ENCODE measurements around the gene RASSF8. TPM values are rescaled to one million over a fixed set of nuclear protein-coding genes. Genes with fewer than 3 reads are reported as not detected.

Gene RASSF8
- total RNA-seq, 4 donors from 2014 or later = 40.1 to 66.1 (median 48.2) TPM

DNA sequence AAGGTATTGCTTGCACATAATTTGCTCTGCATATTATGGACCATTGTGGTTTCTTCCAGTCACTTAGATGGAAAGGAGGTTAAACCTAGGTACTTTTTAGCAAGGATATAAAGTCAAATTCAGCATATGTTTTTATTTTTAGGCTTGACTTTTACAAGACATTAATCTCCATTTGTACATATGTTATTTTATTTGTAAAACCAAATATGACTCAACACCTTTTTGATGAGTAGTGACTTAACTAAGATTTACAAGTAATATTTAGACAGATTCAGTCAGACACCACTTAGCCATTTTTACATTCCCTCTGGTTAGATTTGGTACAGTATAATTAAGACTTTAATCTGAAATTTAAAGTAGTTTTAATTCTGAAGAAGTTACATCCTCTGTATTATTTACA, 111.3 kb downstream of the RASSF8 start:
- TF ChIP-seq, protein P1, sequence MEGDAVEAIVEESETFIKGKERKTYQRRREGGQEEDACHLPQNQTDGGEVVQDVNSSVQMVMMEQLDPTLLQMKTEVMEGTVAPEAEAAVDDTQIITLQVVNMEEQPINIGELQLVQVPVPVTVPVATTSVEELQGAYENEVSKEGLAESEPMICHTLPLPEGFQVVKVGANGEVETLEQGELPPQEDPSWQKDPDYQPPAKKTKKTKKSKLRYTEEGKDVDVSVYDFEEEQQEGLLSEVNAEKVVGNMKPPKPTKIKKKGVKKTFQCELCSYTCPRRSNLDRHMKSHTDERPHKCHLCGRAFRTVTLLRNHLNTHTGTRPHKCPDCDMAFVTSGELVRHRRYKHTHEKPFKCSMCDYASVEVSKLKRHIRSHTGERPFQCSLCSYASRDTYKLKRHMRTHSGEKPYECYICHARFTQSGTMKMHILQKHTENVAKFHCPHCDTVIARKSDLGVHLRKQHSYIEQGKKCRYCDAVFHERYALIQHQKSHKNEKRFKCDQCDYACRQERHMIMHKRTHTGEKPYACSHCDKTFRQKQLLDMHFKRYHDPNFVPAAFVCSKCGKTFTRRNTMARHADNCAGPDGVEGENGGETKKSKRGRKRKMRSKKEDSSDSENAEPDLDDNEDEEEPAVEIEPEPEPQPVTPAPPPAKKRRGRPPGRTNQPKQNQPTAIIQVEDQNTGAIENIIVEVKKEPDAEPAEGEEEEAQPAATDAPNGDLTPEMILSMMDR (IDR thresholded peaks at IDR 0.05; ENCODE audit: low read depth) = no peak

DNA sequence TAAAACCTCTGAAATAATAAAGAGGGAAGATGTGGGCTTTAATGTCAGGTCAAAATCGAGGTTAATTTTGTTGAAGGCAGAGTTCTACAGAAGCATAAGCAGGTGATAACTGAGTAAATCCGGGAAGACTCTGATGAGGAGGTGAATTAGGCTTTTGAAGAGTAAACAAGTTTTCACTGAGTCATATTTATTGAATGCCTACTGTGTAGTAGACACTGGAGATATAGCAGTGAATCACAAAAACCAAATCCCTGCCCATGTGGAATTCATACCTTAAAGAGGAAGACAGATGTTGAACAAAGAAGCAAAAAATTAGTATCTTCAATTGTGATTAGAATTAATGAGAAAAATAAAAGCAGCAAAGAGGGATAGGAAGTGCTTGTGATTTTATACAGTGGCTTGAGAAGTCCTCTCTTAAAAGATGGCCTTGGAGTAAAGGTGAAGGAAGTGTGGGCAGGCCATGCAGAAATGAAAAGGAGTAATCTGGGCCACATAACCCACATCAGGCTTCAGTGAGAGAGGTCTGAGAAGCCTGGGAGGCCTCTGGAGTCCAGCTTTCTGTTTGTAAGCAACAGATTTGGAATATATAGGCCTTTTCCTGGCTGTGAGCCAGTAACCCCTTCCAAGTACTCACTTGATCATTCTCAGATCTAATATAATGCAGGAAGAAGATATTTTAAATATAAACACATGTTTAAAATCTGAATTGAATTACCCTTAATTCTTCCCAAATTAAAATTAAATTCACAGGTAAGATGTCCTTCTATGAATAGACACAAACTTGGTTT, 119.6 kb downstream of the RASSF8 start:
- TF ChIP-seq, protein P1 (IDR thresholded peaks at IDR 0.05; ENCODE audit: low read depth) = no peak

GRCh38 chr12:26080911-26081310, 122.4 kb downstream of the RASSF8 start:
- TF ChIP-seq, protein P1 (IDR thresholded peaks at IDR 0.05; ENCODE audit: low read depth) = no peak

- TF ChIP-seq, protein P1 (IDR thresholded peaks at IDR 0.05; ENCODE audit: low read depth) = no peak
Observed at GRCh38 chr12:26086936-26087335, 128.5 kb downstream of the RASSF8 start.

GRCh38 chr12:26088998-26089397, 130.5 kb downstream of the RASSF8 start:
- TF ChIP-seq, protein P1 (IDR thresholded peaks at IDR 0.05; ENCODE audit: low read depth) = no peak

GRCh38 chr12:26090836-26091510, 132.5 kb downstream of the RASSF8 start:
- TF ChIP-seq, protein P1 (IDR thresholded peaks at IDR 0.05; ENCODE audit: low read depth) = no peak

- TF ChIP-seq, protein P1 (IDR thresholded peaks at IDR 0.05; ENCODE audit: low read depth) = no peak
Observed at GRCh38 chr12:26091822-26092221, 133.3 kb downstream of the RASSF8 start.
